ENCODE data around the gene PTPA. TPM values are rescaled to one million over a fixed set of nuclear protein-coding genes. Genes with fewer than 3 reads are reported as not detected.

Gene PTPA
- total and polyA plus RNA-seq, 9 of the 15 experiments (the other 6 are each of a cell fraction or from before 2014, with no cell fraction given): 1.7 to 121 (median 72.6) TPM

GRCh38 chr9:129107651-129108050 lies 3.6 kb upstream of the PTPA start:
- in situ Hi-C loops (cut with MboI) (no loop called here), intact Hi-C loops (cut with micrococcal nuclease) (no loop called here)
- no peak overlapping the region for H3K27ac ChIP-seq (ENCODE audit: extremely low read depth, low read depth, low read length)
- peaks cover 3% of the 10 kb centered on the region; the same call in 1 of the 3 replicates for H3K36me3 ChIP-seq (ENCODE audit: control insufficient read depth, insufficient read depth, low read length)
- FAIRE-seq: no peak
- no peak for ATAC-seq
- no peaks in the 10 kb centered on the region for H3K9me3 ChIP-seq (replicated peaks; ENCODE audit: control insufficient read depth, insufficient read depth, low read depth, low read length)
- H3K27me3 ChIP-seq (ENCODE audit: control insufficient read depth in 2 of 2, insufficient read depth in 2 of 2, low read length in 2 of 2): no peaks in the 10 kb centered on the region
- ChIA-PET POLR2A (no interaction called here), CTCF (ENCODE audit: low intra/inter-chr PET ratio) (no interaction called here)
- no TSS peak for BruUV-seq (replicated peaks)
- peak overlapping the region in 1 of 2 experiments; percentile 54; a peak in 1 of 4 replicates for H3K9ac ChIP-seq (ENCODE audit: insufficient read depth in 1 of 2, low read depth in 2 of 2, low read length in 2 of 2)
- peaks cover 11 to 52% of the 10 kb centered on the region in 2 experiments for H3K4me1 ChIP-seq (replicated peaks in 1 of 2; ENCODE audit: control insufficient read depth in 2 of 2, insufficient read depth in 2 of 2, low read length in 2 of 2)
- H3K4me3 ChIP-seq: no peak overlapping the region
- WGBS (ENCODE audit: insufficient coverage, low coverage, missing lambda C conversion rate): 67% methylated on average over 13 of the region's 13 CpGs
- no peaks in the 10 kb centered on the region for H4K20me1 ChIP-seq (replicated peaks; ENCODE audit: control insufficient read depth, insufficient read depth, low read length)
- peaks cover 3% of the 10 kb centered on the region for H3K9me1 ChIP-seq (ENCODE audit: control insufficient read depth, insufficient read depth, low read length)
- H3K79me2 ChIP-seq (ENCODE audit: control insufficient read depth, insufficient read depth, low read length): peaks cover 18% of the 10 kb centered on the region
- H2AFZ ChIP-seq (ENCODE audit: low read depth, low read length): no peak overlapping the region
- H3K4me2 ChIP-seq (ENCODE audit: insufficient read depth, low read length): no peak overlapping the region
- DNase-seq (ENCODE audit: extremely low read depth in 1 of 4, low spot score in 3 of 4): no peak
- no peak for TF ChIP-seq ZNF24 (IDR thresholded peaks at IDR 0.05)
- no peak for TF ChIP-seq BCLAF1 (IDR thresholded peaks at IDR 0.05; ENCODE audit: borderline replicate concordance in 1 of 2, control insufficient read depth in 1 of 2, low read depth in 2 of 2, low read length in 1 of 2)
- TF ChIP-seq PTTG1 (tag; IDR thresholded peaks at IDR 0.05; ENCODE audit: low read depth): no peak
- no peak for TF ChIP-seq RBBP5 (IDR thresholded peaks at IDR 0.05; ENCODE audit: borderline replicate concordance, insufficient read depth, low read length, poor library complexity, severe bottlenecking)
- TF ChIP-seq ZBTB12 (CRISPR knock-in tag; IDR thresholded peaks at IDR 0.05): no peak
- TF ChIP-seq CSDE1 (IDR thresholded peaks at IDR 0.05): no peak
- TF ChIP-seq SFPQ (IDR thresholded peaks at IDR 0.05; ENCODE audit: low read depth, low read length): no peak
- no peak for TF ChIP-seq ZNF431 (CRISPR knock-in tag; IDR thresholded peaks at IDR 0.05)
- no peak for TF ChIP-seq ZKSCAN8 (CRISPR knock-in tag; IDR thresholded peaks at IDR 0.05)
- TF ChIP-seq SMARCE1 (IDR thresholded peaks at IDR 0.05): no peak
- no peak for TF ChIP-seq BHLHE40 (IDR thresholded peaks at IDR 0.05; ENCODE audit: low read length)
- no peak for TF ChIP-seq DMBX1 (CRISPR knock-in tag; IDR thresholded peaks at IDR 0.05; ENCODE audit: borderline replicate concordance)
- TF ChIP-seq ZFP36 (IDR thresholded peaks at IDR 0.05; ENCODE audit: low read depth, low read length, partially characterized antibody): no peak
- TF ChIP-seq JUN (IDR thresholded peaks at IDR 0.05; ENCODE audit: borderline replicate concordance, low read depth, low read length): no peak
- no peak for TF ChIP-seq JUN (CRISPR knock-in tag; IDR thresholded peaks at IDR 0.05; ENCODE audit: borderline replicate concordance)
